CD14-positive monocyte (primary cell): ENCODE measurements around the gene PLS3. TPM values are rescaled to one million over a fixed set of nuclear protein-coding genes. Genes with fewer than 3 reads are reported as not detected.

Experiments
- DNase-seq, 3 donors: peaks; one replicate each; pipeline ENCODE4 v3.0.0-alpha.2; 2011 to 2022
- H2AFZ ChIP-seq: 2 replicates; pipeline ENCODE4 v1.6.0; 2012; ENCODE audit warnings: mild to moderate bottlenecking, low read depth, low read length, inconsistent platforms; ENCODE audit not compliant: insufficient read depth, poor library complexity, severe bottlenecking
- H3K27ac ChIP-seq, 2 donors: 1 replicate in 1 of 2; 2 replicates in 1 of 2; pipeline ENCODE4 v1.5.1; 2012 to 2013; ENCODE audit warnings: low read length in 2 of 2, control low read depth in 1 of 2, inconsistent platforms in 1 of 2, low read depth in 1 of 2, mild to moderate bottlenecking in 1 of 2
- H3K27me3 ChIP-seq, 2 donors: one replicate each; pipeline versions ENCODE4 v1.6.0 to v1.6.1; 2011 to 2013; ENCODE audit warnings: low read length in 2 of 2; ENCODE audit not compliant: control insufficient read depth in 2 of 2, insufficient read depth in 2 of 2
- H3K36me3 ChIP-seq, 2 donors: replicated peaks in 1 of 2; 1 replicate in 1 of 2; 2 replicates in 1 of 2; pipeline versions ENCODE4 v1.5.1 to v1.6.1; 2012 to 2013; ENCODE audit warnings: low read length in 2 of 2, control low read depth in 1 of 2, inconsistent platforms in 1 of 2, mild to moderate bottlenecking in 1 of 2; ENCODE audit not compliant: insufficient read depth in 2 of 2, control insufficient read depth in 1 of 2
- H3K4me1 ChIP-seq, 2 donors: 1 replicate in 1 of 2; 2 replicates in 1 of 2; pipeline versions ENCODE4 v1.5.1 to v1.6.1; 2012 to 2013; ENCODE audit warnings: low read length in 2 of 2, control low read depth in 1 of 2, inconsistent platforms in 1 of 2, mild to moderate bottlenecking in 1 of 2, moderate library complexity in 1 of 2; ENCODE audit not compliant: insufficient read depth in 2 of 2, control insufficient read depth in 1 of 2
- H3K4me2 ChIP-seq: replicated peaks from 2 replicates; pipeline ENCODE3; 2012; ENCODE audit warnings: low read length, moderate library complexity, mild to moderate bottlenecking; ENCODE audit not compliant: poor library complexity, severe bottlenecking; ENCODE audit errors: extremely low read depth
- H3K4me3 ChIP-seq, 3 experiments: fragments of 200-600 bp in 1 of 3; sonication (generic) in 1 of 3; replicated peaks in 1 of 3; 1 replicate in 2 of 3; 2 replicates in 1 of 3; pipeline ENCODE4 v1.5.1; 2011 to 2013; ENCODE audit warnings: low read length in 3 of 3, mild to moderate bottlenecking in 3 of 3, control low read depth in 2 of 3, low read depth in 2 of 3, inconsistent platforms in 1 of 3, moderate library complexity in 1 of 3
- H3K79me2 ChIP-seq: 2 replicates; pipeline ENCODE4 v1.6.0; 2012; ENCODE audit warnings: mild to moderate bottlenecking, control low read depth, inconsistent platforms, low read length, moderate library complexity; ENCODE audit not compliant: insufficient read depth
- H3K9ac ChIP-seq: 2 replicates; pipeline ENCODE4 v1.6.0; 2017; ENCODE audit warnings: low read length, mild to moderate bottlenecking; ENCODE audit not compliant: insufficient read depth, poor library complexity, severe bottlenecking
- H3K9me3 ChIP-seq, 2 donors: replicated peaks in 1 of 2; 1 replicate in 1 of 2; 2 replicates in 1 of 2; pipeline versions ENCODE4 v1.5.1 to v1.6.1; 2012 to 2013; ENCODE audit warnings: low read length in 2 of 2, control low read depth in 1 of 2; ENCODE audit not compliant: control insufficient read depth in 1 of 2, insufficient read depth in 1 of 2
- H4K20me1 ChIP-seq: 2 replicates; pipeline ENCODE4 v1.6.0; 2012; ENCODE audit warnings: mild to moderate bottlenecking, low read length, control low read depth, moderate library complexity; ENCODE audit not compliant: insufficient read depth
- H3K27ac Mint-ChIP-seq, 7 donors: one replicate each; pipeline ENCODE4 v1.8.0; 2020; ENCODE audit warnings: mild to moderate bottlenecking in 7 of 7, mixed read lengths in 7 of 7, moderate library complexity in 6 of 7, inconsistent platforms in 2 of 7
- H3K27me3 Mint-ChIP-seq, 3 donors: one replicate each; pipeline ENCODE4 v1.8.0; 2021 to 2022; ENCODE audit warnings: low read depth in 3 of 3, mild to moderate bottlenecking in 3 of 3, mixed read lengths in 3 of 3, moderate library complexity in 3 of 3, inconsistent platforms in 1 of 3
- H3K36me3 Mint-ChIP-seq, 2 donors: one replicate each; pipeline ENCODE4 v1.8.0; 2020; ENCODE audit warnings: mixed read lengths in 2 of 2, inconsistent platforms in 1 of 2, mild to moderate bottlenecking in 1 of 2
- H3K4me1 Mint-ChIP-seq: one replicate; pipeline ENCODE4 v1.8.0; 2020; ENCODE audit warnings: mild to moderate bottlenecking, mixed read lengths
- H3K4me3 Mint-ChIP-seq, 2 donors: one replicate each; pipeline ENCODE4 v1.8.0; 2020; ENCODE audit warnings: mild to moderate bottlenecking in 2 of 2, mixed read lengths in 2 of 2, moderate library complexity in 1 of 2
- H3K9me3 Mint-ChIP-seq, 7 donors: one replicate each; pipeline ENCODE4 v1.8.0; 2020 to 2022; ENCODE audit warnings: mixed read lengths in 7 of 7, mild to moderate bottlenecking in 6 of 7, moderate library complexity in 6 of 7, inconsistent platforms in 2 of 7
- CTCF ChIP-seq: fragments of 200-600 bp; IDR thresholded peaks from one replicate; pipeline ENCODE4 v1.8.0; 2022; ENCODE audit warnings: antibody characterized with exemption, mild to moderate bottlenecking
- WGBS: methylation state at CpG from one replicate; pipeline ENCODE4 v1.1.5; 2013; ENCODE audit warnings: missing lambda C conversion rate; ENCODE audit not compliant: insufficient coverage; 5-methylcytosine and 5-hydroxymethylcytosine counted together
- intact Hi-C, 2 donors: fragments of 100-400 bp; cut with micrococcal nuclease; formaldehyde crosslinking; loops; one replicate each; pipeline versions ENCODE4 v1.15.0 to v1.15.1; 2023
- polyA plus RNA-seq, 3 donors: library from polyadenylated mRNA; depleted of rRNA in 1 of 3; unstranded in 2 of 3; stranded (reverse) in 1 of 3; fragments of 300-500 nt in 2 of 3; fragments of >200 nt in 1 of 3; fragmentation: Illumina TruSeq in 2 of 3; gene quantifications; 1 replicate in 2 of 3; 2 replicates in 1 of 3; pipeline ENCODE4 v1.2.3, GENCODE V29; 2012 to 2021

PLS3 gene
- polyA plus RNA-seq, 3 donors, result 0.16 TPM; not detected in 2

GRCh38 chrX:115591856-115592842, 31.2 kb downstream of the PLS3 start:
- Mint-ChIP-seq H3K4me3 (no peak overlapping the region), H3K36me3 (no peaks in the 10 kb centered on the region), H3K27me3 (peaks cover 0 to 24% (median 0%) of the 10 kb centered on the region in 3 donors), H3K4me1 (peaks cover 2% of the 10 kb centered on the region), H3K27ac (no peak overlapping the region), H3K9me3 (no peaks in the 10 kb centered on the region)
- Histone ChIP-seq H3K9me3 (no peaks in the 10 kb centered on the region), H3K9ac (no peak overlapping the region), H3K27me3 (peaks cover 0 to 6% of the 10 kb centered on the region in 2 donors), H3K4me1 (no peaks in the 10 kb centered on the region), H4K20me1 (no peaks in the 10 kb centered on the region), H3K4me2 (no peak overlapping the region), H3K79me2 (no peaks in the 10 kb centered on the region), H3K4me3 (no peak overlapping the region), H2AFZ (no peak overlapping the region), H3K27ac (no peak overlapping the region), H3K36me3 (no peaks in the 10 kb centered on the region)
- no peak for TF ChIP-seq CTCF
- DNase-seq, result no peak
- 100% methylated on average over 1 of the region's 11 CpGs for WGBS
- intact Hi-C loops, result no loop called here

GRCh38 chrX:115592997-115593734, 32.2 kb downstream of the PLS3 start:
- Mint-ChIP-seq H3K9me3 (no peaks in the 10 kb centered on the region), H3K27me3 (peaks cover 0 to 24% (median 0%) of the 10 kb centered on the region in 3 donors), H3K4me3 (no peak overlapping the region), H3K4me1 (peaks cover 2% of the 10 kb centered on the region), H3K27ac (no peak overlapping the region), H3K36me3 (no peaks in the 10 kb centered on the region)
- TF ChIP-seq CTCF, result no peak
- Histone ChIP-seq H3K4me2 (no peak overlapping the region), H3K79me2 (no peaks in the 10 kb centered on the region), H3K27ac (no peak overlapping the region), H3K9me3 (no peaks in the 10 kb centered on the region), H3K4me1 (no peaks in the 10 kb centered on the region), H4K20me1 (no peaks in the 10 kb centered on the region), H3K36me3 (no peaks in the 10 kb centered on the region), H3K4me3 (no peak overlapping the region), H3K9ac (no peak overlapping the region), H3K27me3 (peaks cover 0 to 6% of the 10 kb centered on the region in 2 donors), H2AFZ (no peak overlapping the region)
- no peak for DNase-seq
- intact Hi-C loops, result no loop called here
- no CpG with 5 or more reads among the region's 8 CpGs for WGBS
